B cell (primary cell): ENCODE measurements around the gene ABHD3.

Experiments
- EZH2 ChIP-seq: IDR thresholded peaks from 2 replicates; pipeline ENCODE4 v1.6.1; 2012; ENCODE audit warnings: borderline replicate concordance, low read depth, mild to moderate bottlenecking, moderate library complexity, low read length; ENCODE audit not compliant: insufficient read depth, poor library complexity, severe bottlenecking
- TF ChIP-seq, protein P1 (sequence below): fragments of 200-600 bp; IDR thresholded peaks from one replicate; pipeline ENCODE4 v1.8.0; 2022; ENCODE audit warnings: antibody characterized with exemption, mild to moderate bottlenecking

DNA sequence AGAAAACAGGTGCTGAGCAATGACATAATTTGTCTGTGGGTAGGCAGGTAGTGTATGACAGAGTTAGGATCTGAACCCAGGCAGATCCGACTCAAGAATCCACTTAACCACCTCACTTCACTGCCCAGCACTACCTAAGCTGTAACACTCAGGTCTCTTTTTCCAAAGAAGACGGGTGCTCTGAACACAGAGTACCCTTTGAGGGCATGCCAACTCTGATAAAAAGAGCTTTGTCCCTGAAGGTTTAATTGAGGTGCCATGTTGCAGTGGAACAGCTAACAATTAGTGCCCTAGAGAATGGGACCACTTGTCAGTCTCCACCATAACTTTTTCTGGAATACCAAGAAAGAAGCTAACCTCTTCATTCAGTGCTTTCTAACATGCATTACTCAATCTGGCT lies 11.3 kb downstream of the ABHD3 start:
- TF ChIP-seq, protein P1, sequence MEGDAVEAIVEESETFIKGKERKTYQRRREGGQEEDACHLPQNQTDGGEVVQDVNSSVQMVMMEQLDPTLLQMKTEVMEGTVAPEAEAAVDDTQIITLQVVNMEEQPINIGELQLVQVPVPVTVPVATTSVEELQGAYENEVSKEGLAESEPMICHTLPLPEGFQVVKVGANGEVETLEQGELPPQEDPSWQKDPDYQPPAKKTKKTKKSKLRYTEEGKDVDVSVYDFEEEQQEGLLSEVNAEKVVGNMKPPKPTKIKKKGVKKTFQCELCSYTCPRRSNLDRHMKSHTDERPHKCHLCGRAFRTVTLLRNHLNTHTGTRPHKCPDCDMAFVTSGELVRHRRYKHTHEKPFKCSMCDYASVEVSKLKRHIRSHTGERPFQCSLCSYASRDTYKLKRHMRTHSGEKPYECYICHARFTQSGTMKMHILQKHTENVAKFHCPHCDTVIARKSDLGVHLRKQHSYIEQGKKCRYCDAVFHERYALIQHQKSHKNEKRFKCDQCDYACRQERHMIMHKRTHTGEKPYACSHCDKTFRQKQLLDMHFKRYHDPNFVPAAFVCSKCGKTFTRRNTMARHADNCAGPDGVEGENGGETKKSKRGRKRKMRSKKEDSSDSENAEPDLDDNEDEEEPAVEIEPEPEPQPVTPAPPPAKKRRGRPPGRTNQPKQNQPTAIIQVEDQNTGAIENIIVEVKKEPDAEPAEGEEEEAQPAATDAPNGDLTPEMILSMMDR = no peak
- TF ChIP-seq EZH2 = no peak
